Stimulated activated CD8-positive, alpha-beta memory T cell treated with anti-CD3 and anti-CD28 coated beads, Interleukin-4, amount 100 ng/mL, for 4 hours (primary cell): ENCODE results near the gene KLRD1.
"Not testable (repeated sequence)": the region's sequence is repeated elsewhere in the genome, so short reads cannot be mapped to it uniquely, and the experiment has no call there.

Source experiments
- DNase-seq, 2 donors: peaks; one replicate each; pipeline ENCODE4 v3.0.0-alpha.2; 2020; ENCODE audit warnings: low read depth in 2 of 2, low spot score in 1 of 2

Gene KLRD1, protein sequence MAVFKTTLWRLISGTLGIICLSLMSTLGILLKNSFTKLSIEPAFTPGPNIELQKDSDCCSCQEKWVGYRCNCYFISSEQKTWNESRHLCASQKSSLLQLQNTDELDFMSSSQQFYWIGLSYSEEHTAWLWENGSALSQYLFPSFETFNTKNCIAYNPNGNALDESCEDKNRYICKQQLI

DNA sequence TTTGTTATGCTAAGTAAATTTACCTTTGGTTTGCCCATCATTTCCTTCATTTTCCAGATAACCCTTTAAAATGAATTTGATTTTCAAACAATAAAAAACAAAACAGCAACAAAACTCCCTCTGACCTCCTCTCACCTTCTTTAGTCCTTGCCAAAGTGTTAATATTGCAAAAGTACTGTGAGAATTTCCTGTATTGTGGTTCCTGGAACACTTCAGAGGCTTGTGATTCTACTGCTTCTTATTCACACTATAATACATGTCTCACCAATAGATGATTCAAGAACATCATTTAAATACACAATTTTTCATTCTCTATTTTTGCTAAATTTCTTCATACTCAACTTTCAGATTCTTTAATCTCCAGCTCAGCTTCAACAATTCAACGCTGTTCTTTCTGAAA is at the start of gene KLRD1:
Gene KLRD1 (plus strand): TSS at position 241 of the 400 bp plus-strand sequence. CDS start 208 bp downstream, outside the sequence.
- no peak for DNase-seq

DNA sequence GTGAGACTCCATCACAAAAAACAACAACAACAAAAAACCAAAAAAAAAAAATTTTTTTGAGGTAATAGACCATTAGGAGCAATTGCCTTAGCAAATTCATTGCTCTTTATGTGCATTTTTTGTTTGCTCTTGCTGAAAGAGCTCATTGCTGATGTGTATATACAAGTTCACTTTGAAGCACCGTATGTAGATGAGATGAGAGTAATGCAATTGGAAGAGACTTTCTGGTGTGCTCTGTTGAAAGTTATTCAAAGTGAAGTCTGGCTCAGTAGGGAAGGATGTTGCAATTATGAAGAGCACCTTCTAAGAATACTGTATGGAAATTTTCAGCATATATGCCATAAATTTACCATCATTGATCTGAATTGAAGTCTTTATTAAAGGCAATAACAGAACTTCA is 46.7 kb upstream of the KLRD1 start:
- no peak for DNase-seq

DNA sequence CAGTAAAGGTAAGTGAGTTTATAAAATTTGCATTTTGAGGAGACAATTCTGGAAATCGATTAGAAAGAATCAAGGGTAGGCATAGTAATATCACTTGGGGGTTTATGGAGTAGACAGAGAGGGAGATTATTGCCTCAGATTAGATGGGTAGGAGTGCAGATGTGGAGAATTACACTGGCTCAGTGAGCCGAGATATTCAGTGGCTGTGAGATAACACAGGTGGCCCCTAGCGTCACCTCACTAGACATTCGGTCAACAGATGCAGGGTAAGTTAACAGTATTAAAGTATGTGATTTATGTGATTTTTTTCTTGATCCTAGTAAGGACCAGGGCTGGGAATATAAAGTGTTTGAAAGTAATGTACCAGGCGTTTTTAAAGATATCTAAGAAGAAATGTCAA is 39.6 kb upstream of the KLRD1 start:
- DNase-seq: no peak

DNA sequence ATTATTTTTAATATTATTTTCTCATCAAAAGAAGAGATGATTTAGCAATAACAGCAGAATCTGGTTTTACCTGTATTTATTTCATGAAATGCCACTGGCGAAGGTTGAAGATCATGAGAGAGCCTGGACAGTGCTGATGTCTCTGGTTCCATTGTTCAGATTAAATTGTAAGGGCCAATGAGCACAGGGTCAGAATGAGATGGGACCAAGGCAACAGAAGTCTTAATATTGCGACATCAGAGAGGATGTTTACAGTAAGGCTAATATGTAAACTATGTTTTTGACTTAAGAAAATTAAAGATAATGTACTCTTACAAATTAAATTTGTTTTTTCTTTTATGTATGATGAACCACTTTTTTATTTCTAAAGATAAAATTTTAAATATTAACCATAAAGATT is 35.2 kb upstream of the KLRD1 start:
- no peak for DNase-seq

DNA sequence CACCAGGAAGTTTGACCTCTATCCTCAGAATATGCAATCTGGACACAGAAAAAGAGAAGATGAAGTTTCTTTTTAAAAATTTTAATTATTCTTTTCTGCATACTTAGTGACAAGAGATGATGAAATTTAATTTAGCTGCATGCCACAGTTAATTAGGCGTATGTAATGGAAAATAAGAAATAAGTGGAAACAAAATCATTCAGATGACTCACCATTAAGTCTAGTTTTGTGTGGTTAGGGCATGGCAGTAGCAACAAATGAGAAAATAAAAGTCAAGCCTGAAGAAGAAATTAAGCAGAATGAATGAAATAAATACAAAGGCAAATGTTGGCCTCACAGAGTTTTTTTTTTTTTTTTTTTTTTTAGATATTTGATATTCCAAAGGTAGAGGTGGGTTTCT is 30.9 kb upstream of the KLRD1 start:
- DNase-seq: no peak

DNA sequence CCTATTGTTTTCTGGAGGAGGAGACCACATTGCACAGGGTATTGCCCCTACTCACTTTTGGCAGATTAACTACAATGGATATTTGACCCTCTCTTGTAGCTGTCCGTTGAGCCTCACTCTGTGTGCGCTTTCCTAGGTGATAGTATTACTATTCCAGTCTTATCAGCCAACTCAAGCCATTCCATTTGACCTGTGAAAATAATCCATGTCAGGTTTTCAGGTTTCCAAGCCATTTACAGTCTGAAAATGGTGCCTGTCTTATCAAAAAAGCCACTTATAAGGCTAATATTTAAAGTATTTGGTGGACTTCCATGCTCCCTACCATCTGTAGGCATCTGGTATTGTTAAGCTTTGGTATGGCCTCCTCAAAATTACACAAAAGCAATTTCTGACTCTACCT is 29.6 kb upstream of the KLRD1 start:
- DNase-seq: no peak

DNA sequence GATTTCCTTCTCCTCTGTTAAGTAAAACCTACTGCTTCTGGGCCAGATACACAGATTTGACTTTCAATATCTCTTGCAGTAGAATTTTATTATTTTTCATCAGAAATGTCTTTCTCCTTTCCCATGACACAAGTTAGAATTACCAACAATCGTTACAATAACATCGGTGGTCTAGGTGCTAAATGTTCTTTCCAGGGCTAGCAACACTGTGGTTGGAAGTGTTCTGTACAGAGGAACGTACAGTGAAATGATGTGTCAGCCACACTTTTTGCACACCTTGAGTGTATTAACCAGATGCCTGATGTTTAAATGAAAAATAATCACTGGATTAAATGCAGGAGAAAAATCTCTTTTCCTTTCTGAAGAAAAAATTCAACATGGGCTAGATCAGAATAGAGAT is 27.7 kb upstream of the KLRD1 start:
- DNase-seq: no peak

DNA sequence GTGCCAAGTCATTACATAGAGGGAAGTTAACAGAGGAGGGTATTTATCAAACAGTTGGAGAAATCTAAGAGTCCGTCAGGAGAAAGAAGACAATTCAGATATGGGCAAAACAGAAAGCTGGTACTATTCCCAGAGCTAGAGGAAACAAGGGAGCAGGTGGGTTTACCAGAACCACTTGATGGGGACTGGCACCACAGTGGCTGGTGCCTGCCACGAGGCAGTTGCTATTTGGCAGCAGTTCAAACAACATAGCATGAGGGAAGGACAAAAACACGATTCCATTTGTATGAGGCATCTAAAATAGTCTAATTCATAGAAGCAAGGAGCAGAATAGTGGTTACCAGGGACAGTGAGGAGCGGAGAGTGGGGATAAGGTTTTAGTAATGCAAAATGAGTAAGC is 24.6 kb upstream of the KLRD1 start:
- DNase-seq: no peak

DNA sequence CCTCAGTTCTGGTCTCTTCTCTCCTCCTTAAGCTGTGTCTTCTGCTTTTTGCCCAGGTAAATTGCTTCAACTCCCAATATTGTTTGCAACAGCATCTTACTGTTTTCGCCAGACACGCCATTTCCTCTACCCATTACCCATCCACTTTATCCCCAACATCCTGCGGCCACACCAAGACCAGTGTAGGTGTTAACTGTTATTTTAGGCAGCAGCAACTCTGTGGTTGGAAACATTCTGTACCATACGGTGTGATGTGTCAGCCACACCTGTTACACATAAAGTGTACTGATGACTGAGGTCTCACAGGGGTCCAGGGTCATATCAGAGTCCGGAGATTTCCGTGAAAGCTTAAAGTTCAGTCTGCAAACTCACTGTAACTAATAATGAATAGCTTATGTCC is 21.8 kb upstream of the KLRD1 start:
- DNase-seq: peak in 1 of 2 donors; percentile 29

DNA sequence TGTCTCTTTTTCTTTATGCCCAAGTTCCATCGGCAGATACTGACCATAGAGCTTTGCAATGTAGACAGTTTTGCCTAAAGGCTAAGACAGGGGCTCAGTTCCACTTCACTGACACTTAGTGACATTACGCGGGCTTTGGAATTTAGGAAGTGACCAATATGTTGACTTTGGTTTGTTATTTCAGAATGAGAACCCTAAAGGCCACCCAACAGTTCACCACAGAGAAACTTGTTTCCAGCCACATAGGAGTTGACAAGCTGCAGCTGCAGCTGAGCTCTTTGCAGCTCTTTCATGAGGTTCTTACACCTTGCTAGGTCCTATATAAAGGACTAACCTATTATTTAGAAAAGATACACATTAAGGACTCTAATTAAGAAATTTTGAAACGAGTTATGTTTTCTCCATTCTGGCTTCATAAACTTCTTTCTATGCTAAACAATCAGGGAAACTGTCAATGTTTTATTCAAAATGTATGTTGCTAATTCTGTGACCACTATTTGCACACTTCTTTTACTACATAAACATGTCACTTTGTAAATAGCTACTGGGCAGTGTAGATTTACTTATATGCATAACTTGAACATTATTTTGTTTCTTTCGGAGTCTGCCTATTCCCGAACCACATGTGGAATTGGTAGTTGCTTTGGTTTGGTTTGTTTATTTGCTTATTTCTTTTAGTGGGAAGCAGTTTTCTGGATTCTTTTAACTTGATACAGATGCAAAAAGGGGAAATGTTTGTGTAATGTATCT is 18.5 kb upstream of the KLRD1 start:
- DNase-seq: no peak

DNA sequence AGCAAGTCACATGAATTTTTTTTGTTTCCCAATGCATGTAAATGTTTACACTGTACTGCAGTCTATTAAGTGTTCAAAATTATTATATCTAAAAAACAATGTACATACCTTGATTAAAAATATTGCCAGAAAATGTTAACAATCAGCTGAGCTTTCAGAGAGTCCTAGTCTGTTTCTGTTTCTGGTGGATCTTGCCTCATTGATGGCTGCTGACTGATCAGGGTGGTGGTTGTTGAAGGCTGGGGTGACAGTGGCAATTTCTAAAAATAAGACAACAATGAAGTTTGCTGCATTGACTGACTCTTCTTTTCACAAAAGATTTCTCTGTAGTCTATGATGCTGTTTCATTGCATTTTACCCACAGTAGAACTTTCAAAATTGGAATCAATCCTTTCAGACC is 16.6 kb upstream of the KLRD1 start:
- no peak for DNase-seq

DNA sequence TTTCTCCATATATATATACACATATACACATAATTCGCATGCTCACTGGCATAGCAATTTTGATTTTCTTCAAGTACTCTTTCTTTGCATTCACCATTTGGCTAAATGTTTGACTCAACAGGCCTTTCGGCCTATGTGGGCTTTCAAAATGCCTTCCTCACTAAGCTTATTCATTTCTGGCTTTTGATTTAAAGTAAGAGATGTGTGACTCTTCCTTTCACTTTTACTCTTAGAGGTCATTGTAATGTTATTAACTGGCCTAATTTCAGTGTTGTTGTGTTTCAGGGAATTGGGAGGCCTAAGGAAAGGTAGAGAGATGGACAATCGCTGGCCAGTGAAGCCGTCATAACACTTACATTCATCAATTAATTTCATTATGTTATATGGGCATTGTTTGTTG is 14.5 kb upstream of the KLRD1 start:
- DNase-seq: no peak

DNA sequence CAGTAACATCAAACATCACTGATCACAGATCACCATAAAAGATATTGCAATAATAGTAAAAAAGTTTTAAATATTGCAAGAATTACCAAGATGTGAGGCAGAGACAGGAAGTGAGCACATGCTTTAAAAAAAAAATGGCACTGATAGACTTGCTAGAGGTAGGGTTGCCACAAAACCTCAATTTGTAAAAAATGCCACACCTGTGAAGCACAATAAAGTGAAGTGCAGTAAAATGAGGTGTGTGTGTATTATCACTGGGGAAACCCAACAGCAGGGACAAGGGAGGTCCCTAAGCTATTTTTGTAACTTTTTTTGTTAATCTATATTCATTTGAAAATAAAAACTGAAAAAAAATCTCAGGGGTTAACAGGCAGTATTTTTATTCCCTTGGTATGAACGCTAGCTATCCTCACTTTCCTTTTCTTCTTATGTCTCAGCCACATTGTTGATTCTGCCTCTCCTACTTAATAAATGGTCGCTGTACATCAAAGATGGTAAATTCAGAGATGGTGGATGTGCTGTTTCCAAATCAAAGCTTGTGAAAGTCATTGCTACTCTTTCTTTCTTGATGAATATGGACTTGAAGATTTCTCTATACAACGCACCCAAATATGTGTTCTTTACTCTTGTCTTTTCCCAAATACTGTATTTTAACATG is 14.0 kb upstream of the KLRD1 start:
- no peak for DNase-seq

DNA sequence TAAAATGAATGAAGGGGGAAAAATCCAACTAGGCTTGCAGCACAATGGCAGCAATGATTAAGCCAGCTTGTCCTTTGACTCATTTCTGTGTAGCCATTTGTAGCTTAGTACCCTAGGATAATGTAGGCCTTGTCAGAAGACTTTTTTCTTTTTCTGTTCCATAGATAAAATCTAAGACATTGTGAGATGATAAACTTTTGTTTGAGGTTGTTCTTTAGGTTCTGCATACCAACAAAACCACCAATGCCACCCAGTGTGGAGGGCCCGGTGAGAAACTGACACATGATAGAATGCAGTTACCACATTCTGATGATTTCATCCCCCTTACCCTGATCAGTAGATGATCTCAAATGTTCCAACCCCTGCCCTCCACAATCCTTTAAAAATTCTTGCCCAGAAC is 6.6 kb upstream of the KLRD1 start:
- DNase-seq: no peak

DNA sequence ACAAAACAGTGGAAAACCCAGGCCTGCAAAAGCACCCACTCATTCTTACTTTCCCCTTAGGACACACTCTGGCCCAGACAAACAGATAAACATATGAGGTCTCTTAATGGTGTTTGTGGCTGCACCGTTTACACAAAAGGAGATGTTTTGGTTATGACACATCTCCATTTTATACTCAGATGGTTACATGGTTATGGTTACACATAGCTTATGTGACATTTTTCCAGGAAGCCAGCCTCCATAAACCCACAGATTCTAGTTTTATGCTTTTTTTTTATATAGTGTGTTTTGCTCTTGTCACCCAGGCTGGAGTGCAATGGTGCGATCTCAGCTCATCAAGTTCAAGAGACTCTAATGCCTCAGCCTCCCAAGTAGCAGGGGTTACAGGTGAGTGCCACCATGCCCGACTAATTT is 3.5 kb upstream of the KLRD1 start:
- DNase-seq: no peak

DNA sequence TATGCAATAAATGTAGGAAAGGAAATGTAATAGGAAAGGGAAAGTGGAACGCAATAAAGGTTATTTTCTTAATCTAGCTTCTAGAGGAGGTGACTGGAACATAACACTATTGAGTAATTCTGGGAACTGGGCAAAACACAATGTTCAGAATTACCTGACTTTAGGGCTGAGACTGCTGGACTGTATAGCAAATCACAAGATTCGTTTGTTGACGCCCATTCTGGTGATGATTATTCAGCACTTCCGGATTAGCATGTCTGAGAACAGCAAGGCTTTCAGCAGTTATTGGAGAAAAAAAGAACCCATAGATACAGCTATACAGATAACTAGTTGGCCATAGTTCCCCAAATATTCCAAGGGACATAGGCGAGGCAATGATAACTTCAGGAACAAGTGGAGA is 2.3 kb upstream of the KLRD1 start:
- DNase-seq: no peak

DNA sequence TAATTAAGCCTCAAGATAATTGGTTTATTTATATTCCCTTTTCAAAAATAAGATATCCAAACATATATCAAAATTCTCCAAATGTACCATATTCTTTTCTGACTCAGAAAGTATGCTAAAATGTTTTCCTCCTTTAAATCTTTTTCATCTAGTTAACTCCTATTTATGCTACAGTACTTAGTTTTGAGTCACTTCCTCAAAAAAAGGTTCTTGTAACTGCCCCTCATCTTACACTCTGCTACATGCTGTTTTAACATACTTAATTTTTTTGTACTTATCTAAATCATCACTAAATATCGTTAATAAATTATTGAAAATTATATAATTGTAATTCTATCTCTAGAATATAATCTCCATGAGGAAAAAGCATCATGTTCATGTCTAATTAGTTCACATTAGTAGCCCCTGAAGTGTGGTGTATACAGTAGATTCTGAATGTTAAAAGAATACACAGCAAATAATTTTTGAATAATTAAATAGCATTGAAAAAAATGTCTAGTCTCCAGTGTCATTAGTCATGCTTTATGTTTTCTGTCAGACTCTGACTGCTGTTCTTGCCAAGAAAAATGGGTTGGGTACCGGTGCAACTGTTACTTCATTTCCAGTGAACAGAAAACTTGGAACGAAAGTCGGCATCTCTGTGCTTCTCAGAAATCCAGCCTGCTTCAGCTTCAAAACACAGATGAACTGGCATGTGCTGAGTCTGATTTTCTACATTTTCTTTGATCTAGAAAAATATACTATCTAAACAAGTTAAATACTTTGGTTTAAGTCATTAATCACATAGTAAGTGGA is 3.5 kb downstream of the KLRD1 start:
- no peak for DNase-seq

DNA sequence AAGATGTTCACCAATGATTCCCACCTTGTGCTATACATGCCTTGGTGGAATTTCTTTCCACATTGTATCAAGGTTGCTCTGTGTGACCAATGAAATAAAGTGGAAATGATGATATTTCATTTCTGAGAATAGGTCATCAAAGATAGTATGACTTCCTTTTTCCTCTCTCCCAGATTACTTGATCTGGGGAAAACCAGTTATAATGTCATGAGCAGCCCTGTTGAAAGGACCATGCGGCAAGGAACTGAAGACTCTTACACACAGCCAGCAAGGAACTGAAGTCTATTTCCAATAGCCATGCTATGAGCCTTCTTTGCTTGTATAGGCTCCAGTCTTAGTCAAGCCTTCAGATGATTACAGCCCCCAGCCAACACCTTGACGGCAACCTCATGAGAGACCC is 11.7 kb downstream of the KLRD1 start:
- DNase-seq: no peak

DNA sequence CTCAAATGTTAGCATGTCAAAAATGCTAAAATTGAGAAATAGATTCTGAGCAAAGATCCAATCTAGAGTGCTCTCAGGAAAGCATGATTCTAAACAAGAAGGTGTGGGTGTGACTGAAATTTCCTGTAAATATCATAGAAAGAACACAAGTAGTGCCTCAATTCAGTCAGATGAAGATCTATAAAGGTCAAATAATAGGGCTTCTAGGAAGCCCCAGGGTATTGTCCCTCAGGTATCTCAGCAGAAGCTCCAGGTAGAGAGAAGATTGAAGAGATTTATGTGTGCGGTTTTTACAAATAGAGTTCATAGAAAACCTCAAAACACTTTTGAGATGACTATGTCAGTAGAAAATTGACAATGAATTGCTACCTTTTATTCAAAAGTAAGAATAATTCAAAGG is 13.0 kb downstream of the KLRD1 start:
- no peak for DNase-seq

DNA sequence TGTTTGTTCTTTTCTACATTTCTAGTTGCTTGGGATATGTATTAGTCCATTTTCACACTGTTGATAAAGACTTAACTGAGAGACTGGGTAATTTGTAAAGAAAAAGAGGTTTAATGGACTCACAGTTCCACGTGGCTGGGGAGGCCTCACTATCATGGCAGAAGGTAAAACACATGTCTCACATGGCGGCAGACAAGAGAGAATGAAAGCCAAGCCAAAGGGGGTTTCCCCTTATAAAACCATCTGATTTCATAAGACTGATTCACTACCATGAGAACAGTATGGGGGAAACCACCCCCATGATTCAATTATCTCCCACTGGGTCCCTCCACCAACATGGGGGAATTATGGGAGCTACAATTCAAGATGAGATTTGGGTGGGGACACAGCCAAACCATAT is 21.0 kb downstream of the KLRD1 start:
- not testable (repeated sequence) for DNase-seq

DNA sequence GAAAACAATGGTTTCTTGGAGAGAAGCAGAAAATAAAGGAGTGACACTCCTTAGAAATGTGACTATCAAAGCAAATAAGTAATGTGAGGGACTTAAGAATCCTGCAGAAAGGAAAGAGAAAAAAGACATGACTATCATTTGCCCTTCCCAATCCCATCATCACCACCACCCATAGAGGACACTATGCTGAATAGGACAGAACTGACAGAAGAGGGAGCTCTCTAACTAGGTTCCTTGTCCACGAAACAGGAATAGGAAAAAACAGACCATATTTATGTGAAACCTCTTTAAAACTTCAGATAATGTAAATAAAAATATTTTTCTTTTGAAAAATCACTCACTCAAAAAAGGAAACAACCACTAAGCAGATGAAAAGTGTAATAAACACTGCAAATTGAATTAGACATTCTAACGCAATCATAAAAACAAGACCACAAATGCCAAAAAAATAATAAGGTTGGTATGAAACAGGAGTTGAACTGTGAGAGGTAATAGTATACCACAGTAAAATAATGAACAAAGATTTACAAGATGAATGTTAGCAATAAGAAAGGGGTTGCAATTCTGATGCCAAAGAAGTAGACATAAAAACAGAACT is 24.1 kb downstream of the KLRD1 start:
- no peak for DNase-seq
